CMK (cell line): ENCODE results near the gene FYN.
A peak's percentile ranks its signal among the peaks of the same experiment; 100 is the strongest.
"Not testable (repeated sequence)": the region's sequence is repeated elsewhere in the genome, so short reads cannot be mapped to it uniquely, and the experiment has no call there.

Source experiments
- DNase-seq: peaks from one replicate; pipeline ENCODE4 v3.0.0-alpha.2; 2010; ENCODE audit warnings: low read depth

The FYN gene

DNA sequence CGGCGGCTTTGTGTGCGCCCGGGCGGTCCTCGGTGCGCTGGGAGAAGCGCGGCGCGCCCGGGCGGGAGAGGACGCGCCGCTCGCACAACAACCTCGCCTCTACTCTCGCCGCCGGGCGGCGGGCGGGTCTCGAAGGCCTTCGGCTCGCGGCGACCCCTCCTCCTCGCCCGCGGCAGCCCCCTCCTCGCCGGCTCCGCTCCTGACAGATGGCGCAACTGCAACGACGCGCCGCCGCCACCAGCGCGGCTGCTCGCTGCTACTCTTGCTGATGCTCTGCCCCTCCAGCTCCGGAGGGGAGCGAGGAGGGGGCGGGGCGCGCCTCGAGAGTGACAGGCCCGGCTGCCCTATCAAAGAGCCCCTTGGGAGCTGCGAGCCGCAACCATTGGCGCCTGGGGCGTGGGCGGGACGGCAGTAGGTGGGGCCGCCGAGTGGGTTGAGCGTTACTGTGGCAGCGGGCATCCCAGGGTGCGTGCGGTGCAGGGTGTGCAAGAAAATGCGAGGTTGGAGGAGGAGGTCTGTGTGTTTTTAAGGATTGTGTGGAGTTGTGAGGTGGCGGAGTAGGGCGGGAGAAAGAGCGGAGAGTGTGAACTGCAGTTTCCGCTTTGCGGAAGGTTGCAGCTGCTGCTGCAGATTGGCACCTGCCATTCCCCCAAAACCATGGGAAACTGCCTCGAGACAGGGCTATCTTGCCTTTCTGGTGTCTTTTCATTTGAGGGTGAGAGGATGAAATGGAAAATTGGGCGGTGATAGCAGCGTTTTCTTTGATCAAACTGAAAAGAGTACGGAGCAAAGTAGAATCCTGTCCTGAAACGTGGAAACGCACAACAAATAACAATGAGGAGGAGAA lies at the start of gene FYN:
TSS of gene FYN (minus strand) at position 275 of the 847 bp plus-strand sequence. CDS start 153,401 bp downstream, outside the sequence.
- DNase-seq = peak; percentile 78

DNA sequence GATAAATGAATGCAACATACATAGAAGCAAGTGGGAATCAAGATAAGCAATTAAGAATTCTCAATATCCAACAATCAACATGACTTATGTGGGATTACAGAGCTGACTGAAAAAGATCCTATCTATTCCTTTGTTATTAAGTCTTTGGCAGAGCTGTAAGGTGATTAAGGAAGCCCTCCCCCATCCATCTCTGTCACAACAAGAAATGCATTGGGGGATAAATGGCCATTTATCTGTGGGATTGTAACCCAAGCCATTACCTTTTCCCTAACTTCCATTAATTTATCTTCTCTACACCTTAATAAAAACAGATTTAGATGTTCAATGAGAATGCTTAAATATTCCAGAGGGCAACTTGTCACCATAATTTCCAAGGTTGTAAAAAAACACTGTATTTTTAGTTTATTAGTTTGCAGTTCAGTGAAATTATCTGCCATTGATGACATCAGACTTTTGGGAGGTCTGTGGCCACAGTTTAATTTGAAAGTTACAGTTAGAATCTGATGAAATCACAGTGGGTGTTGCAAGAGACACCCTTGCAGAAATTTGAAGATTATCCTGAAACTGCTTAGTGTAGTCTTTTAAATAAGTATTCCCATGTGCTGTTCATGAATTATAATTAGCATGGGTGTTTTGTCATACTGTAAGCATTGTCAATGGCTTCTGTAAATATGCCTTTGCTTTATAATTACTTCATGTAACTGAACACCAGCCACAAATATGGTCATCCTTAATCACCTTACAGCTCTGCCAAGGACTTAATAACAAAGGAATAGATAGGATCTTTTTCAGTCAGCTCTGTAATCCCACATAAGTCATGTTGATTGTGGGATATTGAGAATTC lies 49.4 kb upstream of the FYN start:
- DNase-seq = no peak

DNA sequence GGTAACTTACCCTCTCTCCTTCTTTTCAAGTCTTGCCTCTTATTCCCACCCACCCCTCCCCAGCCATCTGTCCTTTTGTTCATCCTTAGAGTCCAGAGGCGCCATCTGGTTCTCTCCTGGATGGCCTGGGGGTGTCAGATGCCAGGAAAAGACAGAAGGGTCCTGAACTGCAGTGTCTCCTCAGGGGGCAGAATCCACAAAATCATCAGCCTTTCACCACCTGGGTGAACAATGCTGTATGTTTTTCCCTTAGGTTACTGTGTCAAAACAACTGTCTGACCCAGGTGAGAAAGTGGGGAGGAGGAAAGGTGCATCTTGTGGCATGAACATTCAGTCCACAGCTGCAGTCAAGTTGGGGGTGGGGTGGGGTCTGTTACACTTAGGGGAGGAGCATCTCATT lies 47.9 kb upstream of the FYN start:
- no peak for DNase-seq

DNA sequence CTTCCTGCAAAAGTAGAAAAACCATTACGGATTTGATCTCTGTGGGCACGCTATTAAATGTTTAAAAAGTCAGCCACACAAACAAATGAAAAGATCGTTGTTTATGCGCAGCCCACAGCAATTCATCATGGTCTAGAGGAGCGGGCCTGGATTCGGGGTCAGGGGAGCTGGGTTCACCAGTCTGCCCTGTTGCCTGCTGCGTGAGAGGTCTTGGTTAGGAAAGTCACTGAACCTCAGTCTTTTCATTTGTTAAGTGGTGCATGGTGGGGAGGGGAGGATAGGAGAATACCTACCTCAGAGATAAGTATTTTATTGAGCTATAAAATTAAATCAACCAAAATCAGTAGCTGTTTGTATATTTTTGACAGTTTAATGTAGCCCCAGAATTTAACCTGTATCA lies 47.3 kb upstream of the FYN start:
- DNase-seq = no peak

DNA sequence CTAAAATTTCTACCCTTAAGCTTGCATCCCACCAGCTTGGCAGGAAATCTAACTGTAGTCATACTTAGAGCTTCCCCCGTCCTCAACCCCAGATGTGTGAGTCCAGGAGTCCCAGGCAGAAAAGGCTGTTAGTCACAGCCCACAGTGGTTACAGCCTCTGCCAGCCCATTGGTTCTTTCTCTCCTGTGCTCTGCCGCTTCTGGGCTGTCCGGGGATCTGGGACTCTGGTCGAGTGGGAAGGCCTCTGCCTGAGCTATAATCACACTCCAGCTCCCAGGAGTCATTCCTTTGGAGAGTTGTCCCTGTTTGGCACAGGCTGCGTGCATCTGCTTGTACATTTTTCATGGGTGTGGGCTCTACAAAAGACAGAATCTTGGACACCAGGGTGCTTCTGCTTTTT lies 45.6 kb upstream of the FYN start:
- no peak for DNase-seq

DNA sequence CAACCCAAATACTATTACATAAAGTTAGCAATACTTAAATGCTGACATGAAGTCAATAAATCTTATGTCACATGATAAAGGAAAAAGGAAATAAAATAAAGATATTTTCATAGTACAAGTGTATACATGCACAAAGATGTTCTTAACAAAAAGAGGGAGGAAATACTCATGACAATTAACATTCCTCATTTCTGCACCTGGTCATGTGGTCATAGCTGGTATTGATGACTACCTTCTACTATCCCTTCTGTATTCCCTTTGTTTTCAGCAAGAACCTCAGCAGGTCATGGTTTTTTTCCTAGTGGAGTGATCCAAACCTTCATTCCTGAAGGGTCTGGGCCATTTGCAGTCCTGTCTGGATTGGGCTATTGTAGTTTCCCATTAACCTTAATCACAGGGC lies 43.5 kb upstream of the FYN start:
- no peak for DNase-seq

DNA sequence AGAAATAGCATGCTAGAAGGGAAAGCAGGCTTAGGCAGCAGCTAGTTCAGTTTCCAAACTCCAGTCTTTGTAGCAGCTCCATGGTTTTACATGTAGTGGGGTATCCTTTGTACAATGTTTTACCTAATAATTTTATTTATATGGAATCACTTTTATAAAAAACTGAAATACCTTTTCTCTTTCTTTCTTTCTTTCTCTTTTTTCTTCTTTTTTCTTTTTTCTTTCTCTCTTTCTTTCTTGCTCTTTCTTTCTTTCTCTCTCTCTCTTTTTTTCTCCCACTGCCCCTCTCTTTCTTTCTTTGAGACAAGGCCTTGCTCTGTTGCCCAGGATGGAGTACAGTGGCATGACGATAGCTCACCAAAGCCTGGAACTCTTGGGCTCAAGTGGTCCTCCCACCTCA lies 41.4 kb upstream of the FYN start:
- DNase-seq = no peak

DNA sequence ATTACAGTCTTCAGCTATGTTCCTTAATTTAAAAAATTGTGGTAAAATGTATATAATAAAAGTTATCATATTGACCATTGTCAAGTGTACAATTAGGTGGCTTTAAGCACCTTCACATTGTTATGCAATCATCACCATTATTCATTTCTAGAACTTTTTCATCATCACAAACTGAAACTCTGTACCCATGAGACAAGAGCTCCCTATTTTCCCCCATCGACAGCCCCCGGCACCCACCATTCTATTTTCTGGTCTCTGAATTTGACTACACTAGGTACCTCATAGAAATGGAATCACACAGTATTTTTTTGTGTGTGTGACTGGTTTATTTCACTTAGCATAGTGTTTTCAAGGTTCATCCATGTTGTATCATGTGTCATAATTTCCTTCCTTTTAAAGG lies 39.7 kb upstream of the FYN start:
- DNase-seq = no peak

DNA sequence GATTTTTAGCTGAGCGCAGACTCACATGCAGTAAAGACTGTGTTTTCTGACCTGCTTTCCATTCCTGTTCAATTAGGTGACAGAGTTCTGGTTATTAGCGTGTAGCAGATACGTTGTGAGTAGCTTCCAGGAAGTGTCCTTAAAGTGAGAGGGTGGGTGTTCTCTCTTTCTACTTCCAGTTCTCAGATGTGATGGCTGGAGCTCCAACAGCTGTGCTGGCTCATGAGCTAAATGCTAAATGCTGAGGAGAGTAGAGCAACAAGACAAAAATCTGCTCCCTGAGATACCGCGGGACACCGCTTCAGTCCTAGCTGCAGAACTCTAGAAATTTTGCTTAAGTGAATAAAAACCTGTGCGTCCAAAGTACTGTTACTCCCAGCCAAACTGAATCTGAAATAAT lies 38.2 kb upstream of the FYN start:
- no peak for DNase-seq

DNA sequence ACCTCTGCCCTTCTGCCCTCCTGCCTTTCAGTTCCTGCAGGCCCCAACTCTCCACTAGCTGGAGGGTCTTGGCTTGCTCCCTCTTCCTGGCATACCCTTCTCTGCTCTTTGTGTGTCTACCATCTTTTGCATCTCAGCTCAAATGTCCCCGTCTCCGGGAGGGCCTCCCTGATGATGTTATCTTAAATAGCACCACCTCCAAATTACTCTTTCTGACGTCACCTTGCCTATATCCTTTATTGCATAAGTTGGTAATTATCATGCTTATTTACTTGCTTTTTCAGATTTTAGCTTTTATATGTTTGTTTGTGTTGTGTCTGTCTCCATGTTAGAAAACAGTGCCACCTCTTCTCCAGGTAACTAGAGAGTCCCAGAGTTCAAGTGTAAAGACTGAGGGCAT lies 36.0 kb upstream of the FYN start:
- no peak for DNase-seq

DNA sequence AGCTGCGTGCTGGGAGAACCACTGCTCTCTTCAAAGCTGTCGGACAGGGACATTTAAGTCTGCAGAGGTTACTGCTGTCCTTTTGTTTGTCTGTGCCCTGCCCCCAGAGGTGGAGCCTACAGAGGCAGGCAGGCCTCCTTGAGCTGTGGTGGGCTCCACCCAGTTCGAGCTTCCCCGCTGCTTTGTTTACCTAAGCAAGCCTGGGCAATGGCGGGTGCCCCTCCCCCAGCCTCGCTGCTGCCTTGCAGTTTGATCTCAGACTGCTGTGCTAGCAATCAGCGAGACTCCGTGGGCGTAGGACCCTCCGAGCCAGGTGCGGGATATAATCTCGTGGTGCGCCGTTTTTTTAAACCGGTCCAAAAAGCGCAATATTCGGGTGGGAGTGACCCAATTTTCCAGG lies 35.1 kb upstream of the FYN start:
- DNase-seq = not testable (repeated sequence)

DNA sequence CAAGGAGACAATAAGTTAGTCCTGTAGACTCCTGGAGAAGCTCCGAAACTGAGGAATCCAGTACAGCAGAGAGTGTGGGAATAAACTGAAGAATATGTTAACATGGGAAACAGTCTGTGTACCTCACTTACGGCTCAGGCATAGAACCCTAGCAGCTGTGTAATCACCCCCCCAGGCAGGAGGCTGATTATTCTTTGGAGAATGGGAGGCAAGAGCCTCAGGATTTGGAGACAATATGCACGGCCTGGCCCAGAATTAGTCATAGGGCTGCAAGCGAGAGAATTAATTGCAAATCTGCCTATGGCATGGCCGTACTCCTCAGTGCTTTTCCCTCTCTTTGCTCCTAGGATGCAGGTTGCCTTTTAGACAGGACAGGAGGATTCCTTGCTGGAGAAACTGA lies 27.5 kb upstream of the FYN start:
- no peak for DNase-seq

DNA sequence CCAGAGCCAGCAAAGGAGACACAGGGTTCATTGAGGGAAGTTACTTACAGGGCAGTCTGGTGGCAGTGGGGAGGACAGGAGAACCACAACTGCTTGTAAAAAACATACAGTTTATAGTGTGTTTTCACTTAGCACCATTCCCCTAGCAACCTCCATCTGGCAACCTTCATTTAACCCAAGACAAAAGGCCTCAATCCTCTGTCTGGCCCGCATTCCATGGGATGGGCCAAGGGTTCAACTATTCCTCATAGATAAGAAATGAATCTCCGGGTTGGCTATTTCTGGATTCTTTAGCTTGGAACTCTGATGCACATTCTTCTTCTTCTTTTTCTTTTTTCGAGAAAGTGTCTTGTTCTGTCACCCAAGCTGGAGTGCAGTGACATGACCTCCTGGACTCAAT lies 26.3 kb upstream of the FYN start:
- DNase-seq = no peak

DNA sequence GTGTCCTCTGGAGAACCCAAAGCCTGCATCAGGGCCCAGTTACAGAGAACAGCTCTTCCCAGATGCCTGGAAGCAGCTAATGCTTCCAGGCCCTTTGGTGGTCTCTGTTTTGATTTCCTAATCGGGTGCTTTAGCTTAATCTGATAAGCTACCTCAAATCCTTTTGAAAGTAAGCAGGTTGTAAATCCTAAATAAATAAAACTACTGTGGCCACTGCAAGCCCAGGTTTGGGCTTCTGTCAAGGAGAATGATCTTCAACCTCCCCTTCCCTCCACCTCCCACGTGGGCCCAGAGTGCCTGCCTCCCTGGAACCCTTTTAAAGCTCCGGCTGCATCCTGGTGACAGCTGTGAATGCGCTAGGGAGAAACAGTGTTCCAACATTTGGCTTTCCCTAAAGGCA lies 25.2 kb upstream of the FYN start:
- DNase-seq = no peak

DNA sequence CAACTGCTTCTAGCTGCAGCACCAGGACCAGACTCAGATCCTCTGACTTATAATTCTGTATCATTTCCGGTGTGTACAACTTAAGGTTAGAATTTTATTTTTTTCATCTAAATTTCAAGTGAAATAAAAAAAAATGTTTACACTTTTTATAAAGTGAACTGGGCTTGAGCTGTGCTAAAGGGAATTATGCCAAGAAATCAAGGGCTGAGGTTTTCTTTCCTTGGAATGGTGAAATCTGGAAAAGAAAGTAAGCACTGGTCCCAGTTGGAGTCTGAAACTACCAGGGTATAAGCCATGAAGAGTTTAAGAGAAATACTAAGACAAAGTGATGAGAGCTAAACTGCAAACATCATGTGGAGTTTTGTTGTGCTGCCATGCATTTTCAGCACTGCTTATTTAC lies 21.7 kb upstream of the FYN start:
- DNase-seq = no peak

DNA sequence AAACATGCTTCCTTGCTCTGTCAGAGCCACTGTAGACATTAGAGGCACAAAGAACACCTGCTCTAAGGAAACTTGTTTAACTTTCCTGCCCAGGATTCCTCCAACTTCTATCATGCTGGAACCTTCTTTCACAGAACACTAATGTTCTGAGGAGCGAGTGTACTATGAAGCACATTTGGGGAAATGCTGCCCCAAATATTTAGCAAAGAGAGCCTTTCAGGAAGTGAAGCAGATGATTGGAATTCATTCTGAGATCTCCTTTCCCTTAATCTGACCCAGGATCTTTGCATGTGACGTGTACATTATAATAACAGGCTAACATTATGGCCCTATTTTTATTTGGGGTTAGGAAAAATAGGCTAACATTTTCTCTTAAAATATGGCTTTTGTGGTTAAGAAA lies 21.0 kb upstream of the FYN start:
- no peak for DNase-seq

DNA sequence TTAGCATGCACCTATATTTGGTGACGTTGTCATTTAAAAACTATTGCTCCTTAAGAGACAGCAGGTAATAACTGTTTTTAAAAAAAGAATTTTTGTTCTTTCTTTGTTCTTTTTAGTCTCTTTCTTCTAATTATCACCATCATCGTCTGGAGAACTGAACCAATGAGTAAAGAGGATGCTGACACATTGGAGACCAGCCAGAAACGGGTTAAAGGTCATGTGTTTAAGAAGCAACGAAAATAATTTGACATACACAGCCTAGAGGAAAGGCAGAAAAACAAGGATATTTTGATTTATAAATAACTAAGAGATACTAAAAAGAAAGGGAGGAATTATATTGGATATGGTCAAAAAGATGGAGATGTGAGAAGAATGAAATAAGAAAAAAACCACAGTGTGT lies 19.2 kb upstream of the FYN start:
- no peak for DNase-seq

DNA sequence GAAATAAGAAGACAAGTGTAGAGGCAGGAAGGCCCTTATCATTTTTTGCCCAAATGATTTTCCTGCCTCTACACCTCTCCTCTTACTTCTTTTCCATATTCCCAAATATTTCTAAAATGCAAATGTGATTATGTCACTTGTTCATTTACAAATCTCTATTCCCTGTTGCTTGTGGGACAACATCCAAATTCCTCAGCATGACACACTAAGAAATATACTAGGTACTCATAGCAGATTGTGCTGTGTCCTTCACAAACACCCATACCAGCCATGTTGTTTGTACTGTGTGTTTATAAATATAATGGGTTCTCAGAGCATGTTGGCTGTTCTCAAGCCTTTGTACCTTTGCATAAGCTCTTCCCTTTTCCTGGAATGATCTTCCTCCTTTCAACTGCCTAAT lies 17.7 kb upstream of the FYN start:
- DNase-seq = no peak

DNA sequence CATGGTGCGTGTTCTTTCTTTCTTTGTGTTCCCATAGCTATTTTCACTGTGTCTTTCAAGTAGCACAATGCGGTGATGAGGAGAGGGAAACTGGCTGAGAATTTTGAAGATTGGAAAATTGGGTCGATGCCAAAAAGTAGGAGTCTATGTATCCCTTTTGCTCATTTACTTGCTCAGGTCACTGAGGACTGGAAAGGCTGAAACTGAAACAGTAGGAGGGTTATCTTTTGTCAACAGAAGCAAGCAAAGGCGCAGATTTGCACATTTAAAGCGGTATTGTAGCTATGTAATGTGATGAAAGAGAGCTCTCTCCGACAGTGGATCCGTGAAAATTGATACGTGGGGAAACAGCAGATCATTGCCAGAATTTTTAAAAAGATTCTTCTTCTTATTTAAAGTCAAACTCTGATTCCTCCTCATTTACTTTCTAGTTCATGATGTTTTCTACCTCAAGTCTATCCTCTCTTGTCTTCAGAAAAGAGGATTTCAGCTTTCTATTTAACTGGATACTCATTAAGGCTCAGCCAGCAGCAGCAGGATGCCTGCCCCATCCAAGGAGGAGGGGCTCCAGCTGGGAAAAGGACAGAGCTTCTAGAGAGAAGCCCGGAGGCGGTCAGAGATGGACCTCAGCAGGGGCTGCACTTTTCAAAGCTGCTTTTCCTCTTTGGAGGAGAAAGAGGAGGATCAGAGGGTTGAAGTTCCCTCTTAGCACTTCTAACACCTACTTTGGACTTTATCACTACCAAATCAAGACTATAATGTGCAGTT lies 15.9 kb upstream of the FYN start:
- no peak for DNase-seq

DNA sequence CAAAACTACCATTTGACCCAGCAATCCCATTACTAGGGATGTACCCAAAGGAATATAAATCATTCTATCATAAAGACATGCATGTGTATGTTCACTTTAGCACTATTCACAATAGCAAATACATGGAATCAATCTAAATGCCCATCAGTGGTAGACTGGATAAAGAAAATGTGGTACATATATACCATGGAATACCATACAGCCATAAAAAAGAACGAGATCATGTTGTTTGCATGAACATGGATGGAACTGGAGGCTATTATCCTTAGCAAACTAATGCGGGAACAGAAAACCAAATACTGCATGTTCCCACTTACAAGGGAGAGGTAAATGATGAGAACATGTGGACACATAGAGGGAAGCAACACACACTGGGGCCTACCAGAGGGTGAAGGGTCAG lies 13.5 kb upstream of the FYN start:
- DNase-seq = not testable (repeated sequence)

DNA sequence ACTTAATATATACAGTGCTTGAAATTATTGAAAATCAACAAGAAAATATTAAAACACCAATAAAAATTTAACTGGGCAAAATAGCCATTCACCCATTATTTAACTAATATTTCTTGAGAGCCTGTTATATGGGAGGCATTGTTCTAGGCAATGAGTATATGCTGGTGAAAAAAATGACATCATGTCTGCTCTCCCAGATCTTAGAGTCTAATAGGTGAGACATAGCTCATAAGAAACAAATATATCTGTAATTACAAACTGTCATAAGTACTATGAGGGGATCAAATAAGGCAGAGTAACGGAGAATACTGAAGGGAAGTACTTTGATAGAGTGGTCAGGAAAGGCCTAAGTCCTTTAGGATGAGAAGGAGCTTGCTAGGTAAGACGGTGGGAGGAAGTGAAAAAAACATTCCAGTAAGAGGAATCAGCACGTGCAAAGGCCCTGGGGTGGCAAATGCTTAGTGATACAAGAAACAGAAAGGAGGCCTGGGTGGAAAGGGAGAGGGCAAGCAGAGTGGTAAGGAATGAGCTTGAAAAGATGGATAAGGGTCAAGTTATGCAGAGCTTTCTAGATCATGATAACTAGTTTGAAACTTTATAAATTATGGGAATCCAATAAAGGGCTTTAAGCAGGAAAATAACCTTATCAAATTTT lies 12.2 kb upstream of the FYN start:
- no peak for DNase-seq

DNA sequence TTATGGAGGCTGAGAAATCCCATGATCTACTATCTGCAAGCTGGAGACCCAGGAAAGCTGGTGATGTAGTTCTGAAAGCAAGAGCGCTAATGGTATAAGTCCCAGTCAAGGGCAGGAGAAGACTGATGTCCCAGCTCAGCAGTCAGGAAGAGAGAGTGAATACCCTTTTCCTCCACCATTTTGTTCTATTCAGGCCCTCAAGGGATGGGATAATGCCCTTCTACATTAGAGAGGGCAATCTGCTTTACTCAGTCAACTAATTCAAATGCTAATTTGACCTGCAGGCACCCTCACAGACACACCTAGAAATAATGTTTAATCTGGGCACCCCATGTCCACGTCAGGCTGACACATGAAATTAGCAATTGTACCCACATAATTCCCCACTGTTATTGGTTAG lies 10.8 kb upstream of the FYN start:
- no peak for DNase-seq
